G401.6 (cell line): Measurements from ENCODE around the gene EPX.

Experiments
- FAIRE-seq: peaks from 2 replicates; lab custom pipeline; 2012; peaks lifted over from hg19 to GRCh38; lab: Jason Lieb, UNC

The EPX gene

DNA sequence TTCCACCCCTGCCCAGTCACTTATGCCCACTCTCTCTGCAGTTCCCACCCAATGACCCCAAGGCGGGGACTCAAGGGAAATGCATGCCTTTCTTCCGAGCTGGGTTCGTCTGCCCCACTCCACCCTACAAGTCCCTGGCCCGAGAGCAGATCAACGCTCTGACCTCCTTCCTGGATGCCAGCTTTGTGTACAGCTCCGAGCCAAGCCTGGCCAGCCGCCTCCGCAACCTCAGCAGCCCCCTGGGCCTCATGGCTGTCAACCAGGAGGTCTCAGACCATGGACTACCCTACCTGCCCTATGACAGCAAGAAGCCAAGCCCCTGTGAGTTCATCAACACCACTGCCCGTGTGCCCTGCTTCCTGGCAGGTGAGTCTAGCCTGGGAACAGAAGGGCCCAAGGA, 59.6 kb downstream of the EPX start:
- no peak for FAIRE-seq

DNA sequence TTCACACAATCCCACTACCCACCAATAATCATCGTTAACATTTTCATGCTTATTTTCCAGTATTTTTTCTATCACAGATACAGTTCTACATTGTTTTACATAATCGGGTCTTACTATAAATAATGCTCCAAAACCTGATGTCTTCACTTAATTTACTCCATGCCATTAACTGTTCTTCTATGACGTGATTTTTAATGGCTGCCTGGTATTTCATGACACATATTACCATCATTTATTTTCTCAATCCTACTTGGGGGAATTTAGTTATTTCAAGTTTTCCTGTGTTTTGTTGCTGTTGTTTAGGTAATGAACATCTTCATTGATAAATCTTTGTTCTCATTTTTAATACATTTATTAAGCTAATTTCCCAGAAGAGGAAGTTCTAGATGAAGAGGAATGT, 60.6 kb downstream of the EPX start:
- no peak for FAIRE-seq
